ENCODE results near the gene LRP10. TPM values are rescaled to one million over a fixed set of nuclear protein-coding genes. Genes with fewer than 3 reads are reported as not detected.

The LRP10 gene
- total and polyA plus RNA-seq, 2 of the 8 experiments (the other 6 are each of a cell fraction or from before 2014, with no cell fraction given): 12.4 to 15.6 TPM

GRCh38 chr14:22829661-22830442 is 41.7 kb upstream of the LRP10 start, which contains the start of gene MRPL52 (continued):
- no peak for TF ChIP-seq ATF3 (IDR thresholded peaks at IDR 0.05; ENCODE audit: insufficient read depth, low read depth, low read length)
- TF ChIP-seq CHD2 (IDR thresholded peaks at IDR 0.05; ENCODE audit: low read length): peak; percentile 48; the same call in 1 of the 2 replicates
- no peak for TF ChIP-seq ZNF274 (IDR thresholded peaks at IDR 0.05; ENCODE audit: borderline replicate concordance, extremely low read depth, low read length)
- TF ChIP-seq SP2 (IDR thresholded peaks at IDR 0.05; ENCODE audit: low read length): no peak
- TF ChIP-seq CREB1 (IDR thresholded peaks at IDR 0.05): no peak
- no peak for TF ChIP-seq EZH2 (IDR thresholded peaks at IDR 0.05; ENCODE audit: low read depth, low read length, severe bottlenecking)
- TF ChIP-seq HDAC2 (IDR thresholded peaks at IDR 0.05; ENCODE audit: borderline replicate concordance in 1 of 2, low read depth in 2 of 2, low read length in 2 of 2): peak; percentile 63 to 82; a peak in 2 of 4 replicates
- peak; percentile 72; the same call in 1 of the 2 replicates for TF ChIP-seq KDM5A (IDR thresholded peaks at IDR 0.05; ENCODE audit: low read length)
- TF ChIP-seq NANOG (IDR thresholded peaks at IDR 0.05; ENCODE audit: insufficient read depth, low read depth, low read length, poor library complexity, severe bottlenecking): no peak
- TF ChIP-seq RXRA (IDR thresholded peaks at IDR 0.05; ENCODE audit: insufficient read depth, low read depth, low read length): no peak
- no peak for TF ChIP-seq TCF12 (IDR thresholded peaks at IDR 0.05; ENCODE audit: low read depth, low read length)
- TF ChIP-seq RAD21 (IDR thresholded peaks at IDR 0.05 in 1 of 2, conservative IDR thresholded peaks at IDR 0.05 in 1 of 2; ENCODE audit: low read depth in 2 of 2, low read length in 2 of 2): no peak
- no peak for TF ChIP-seq MAFK (IDR thresholded peaks at IDR 0.05; ENCODE audit: low read depth, low read length)
- no peak for TF ChIP-seq BCL11A (IDR thresholded peaks at IDR 0.05; ENCODE audit: low read depth in 2 of 2, low read length in 2 of 2)
- TF ChIP-seq TAF1 (IDR thresholded peaks at IDR 0.05; ENCODE audit: low read depth, low read length): peak; percentile 60; the same call in 1 of the 2 replicates
- TF ChIP-seq RBBP5 (IDR thresholded peaks at IDR 0.05; ENCODE audit: borderline replicate concordance, low read depth, low read length): no peak
- TF ChIP-seq EGR1 (IDR thresholded peaks at IDR 0.05; ENCODE audit: borderline replicate concordance, low read depth, low read length): no peak
- no peak for TF ChIP-seq HDAC6 (IDR thresholded peaks at IDR 0.05; ENCODE audit: low read depth, low read length)
- no peak for TF ChIP-seq POU5F1 (IDR thresholded peaks at IDR 0.05; ENCODE audit: low read depth, low read length)
- TF ChIP-seq CBX5 (IDR thresholded peaks at IDR 0.05; ENCODE audit: low read depth, low read length): no peak
- TF ChIP-seq EP300 (IDR thresholded peaks at IDR 0.05; ENCODE audit: borderline replicate concordance in 1 of 2, low read depth in 2 of 2, low read length in 2 of 2): 0 out of 3 replicates have a peak, but pooled peaks of 1 of the 2 experiments have one; percentile 29
- TF ChIP-seq BACH1 (IDR thresholded peaks at IDR 0.05; ENCODE audit: low read length): peak; percentile 82
